ENCODE results near the gene CD6.

Gene CD6

GRCh38 chr11:60985991-60986915 lies 14.8 kb downstream of the CD6 start:
- DNase-seq (ENCODE audit: low spot score) = no peak

DNA sequence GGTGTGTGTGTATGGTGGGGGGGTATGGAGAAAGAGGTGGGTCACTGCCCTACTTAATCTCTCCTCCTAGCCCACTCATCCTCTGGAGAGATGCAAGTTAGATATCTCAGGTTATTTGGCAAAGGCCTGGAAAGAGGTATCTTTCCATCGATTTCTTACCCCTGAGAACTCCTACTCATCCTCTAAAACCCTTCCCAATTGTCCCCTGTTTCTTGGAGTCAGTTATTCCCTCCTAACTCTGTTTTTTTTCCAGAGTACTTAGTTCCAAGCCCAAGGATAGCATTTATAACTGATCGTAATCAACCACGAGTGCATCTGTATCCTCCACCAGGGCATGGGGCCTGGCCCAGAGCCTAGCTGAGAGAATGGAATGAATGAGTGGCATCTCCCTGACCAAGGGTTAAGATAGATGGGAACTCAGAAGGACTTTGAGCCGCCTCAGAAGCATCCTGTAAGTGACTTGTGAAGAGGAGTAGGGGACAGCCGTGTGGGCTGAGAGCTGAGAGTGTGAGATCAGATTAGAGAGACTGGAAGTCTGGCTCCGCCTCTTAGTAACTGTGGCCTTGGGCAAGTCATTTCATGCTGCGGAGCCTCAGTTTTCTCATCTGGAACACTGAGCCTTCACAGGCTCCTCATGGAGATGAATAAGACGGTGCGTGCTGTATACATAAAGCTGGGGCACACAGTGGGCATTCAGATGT lies 16.2 kb downstream of the CD6 start:
- no peak for DNase-seq (ENCODE audit: low spot score)

- no peak for DNase-seq (ENCODE audit: low spot score)
Measured at GRCh38 chr11:60988658-60989057, 17.2 kb downstream of the CD6 start.

DNA sequence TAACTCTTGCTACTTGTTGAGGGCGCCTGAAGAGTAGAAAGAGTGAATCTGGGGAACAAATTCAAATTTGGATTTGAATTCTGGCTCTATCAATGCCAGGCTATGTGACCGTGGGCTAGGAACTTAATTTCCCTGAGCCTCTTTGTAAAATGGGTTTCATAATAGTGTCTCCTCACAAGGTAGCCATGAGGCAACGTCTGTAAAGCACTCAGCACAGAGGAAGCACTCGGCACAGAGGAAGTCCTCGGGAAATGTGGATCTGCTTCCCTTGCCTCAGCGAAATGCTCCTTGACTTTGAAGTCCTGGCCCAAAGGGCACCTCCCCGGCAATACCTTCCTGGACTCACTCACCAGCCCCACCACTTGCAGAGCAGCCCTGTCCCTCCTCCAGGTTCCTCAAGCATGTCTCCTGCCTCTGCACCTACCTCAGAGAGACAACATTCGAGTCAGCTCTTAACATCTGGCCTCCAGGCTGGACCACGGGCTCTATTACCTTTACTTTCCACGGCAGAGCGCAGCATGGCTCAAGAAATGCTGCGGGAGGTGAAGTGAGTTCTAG lies 17.7 kb downstream of the CD6 start:
- no peak for DNase-seq (ENCODE audit: low spot score)

- no peak for DNase-seq (ENCODE audit: low spot score)
Measured at GRCh38 chr11:60991457-60991856, 20.0 kb downstream of the CD6 start.

- peak; percentile 31 for DNase-seq (ENCODE audit: low spot score)
Measured at GRCh38 chr11:60992842-60993409, 21.4 kb downstream of the CD6 start.

DNA sequence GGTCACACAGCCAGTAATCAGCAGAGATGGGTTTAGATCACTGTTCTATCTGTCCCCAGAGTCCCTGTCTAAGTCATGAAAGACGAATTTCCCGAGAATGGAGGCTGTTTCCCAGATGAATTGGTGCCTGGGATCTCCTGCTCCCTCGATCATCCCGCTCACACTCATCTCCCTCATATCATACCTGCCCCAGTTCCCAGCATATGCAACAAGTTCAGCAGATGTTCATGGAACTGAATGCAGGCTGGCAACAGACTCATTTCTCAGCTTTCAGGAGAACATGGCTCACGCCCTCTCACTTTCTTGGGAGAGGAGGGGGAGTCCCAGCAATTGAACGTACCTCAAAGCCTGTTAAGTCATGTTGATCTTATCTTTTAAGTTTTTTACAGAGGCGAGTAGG lies 22.1 kb downstream of the CD6 start:
- DNase-seq (ENCODE audit: low spot score) = no peak

- DNase-seq (ENCODE audit: low spot score) = no peak
Measured at GRCh38 chr11:60994541-60995080, 23.1 kb downstream of the CD6 start.

DNA sequence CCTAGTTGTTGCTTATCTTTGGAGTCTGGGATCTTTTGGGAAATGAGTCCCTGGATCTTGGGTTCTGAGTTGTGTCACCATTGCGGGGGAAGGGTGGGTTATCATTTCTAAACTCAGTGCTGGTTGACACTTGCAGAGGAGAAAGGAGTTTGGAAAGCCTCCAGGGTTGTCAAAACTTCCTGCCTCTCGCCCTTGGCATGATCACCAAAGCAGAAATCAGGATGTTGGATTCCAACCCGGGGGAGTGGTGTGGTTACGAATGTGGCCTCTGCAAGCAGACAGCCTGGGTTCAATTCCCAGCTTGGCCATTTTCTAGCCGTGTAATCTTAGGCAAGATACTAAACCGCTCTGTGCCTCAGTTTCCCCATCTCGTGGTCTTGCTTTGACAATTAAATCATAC lies 24.3 kb downstream of the CD6 start:
- no peak for DNase-seq (ENCODE audit: low spot score)

DNA sequence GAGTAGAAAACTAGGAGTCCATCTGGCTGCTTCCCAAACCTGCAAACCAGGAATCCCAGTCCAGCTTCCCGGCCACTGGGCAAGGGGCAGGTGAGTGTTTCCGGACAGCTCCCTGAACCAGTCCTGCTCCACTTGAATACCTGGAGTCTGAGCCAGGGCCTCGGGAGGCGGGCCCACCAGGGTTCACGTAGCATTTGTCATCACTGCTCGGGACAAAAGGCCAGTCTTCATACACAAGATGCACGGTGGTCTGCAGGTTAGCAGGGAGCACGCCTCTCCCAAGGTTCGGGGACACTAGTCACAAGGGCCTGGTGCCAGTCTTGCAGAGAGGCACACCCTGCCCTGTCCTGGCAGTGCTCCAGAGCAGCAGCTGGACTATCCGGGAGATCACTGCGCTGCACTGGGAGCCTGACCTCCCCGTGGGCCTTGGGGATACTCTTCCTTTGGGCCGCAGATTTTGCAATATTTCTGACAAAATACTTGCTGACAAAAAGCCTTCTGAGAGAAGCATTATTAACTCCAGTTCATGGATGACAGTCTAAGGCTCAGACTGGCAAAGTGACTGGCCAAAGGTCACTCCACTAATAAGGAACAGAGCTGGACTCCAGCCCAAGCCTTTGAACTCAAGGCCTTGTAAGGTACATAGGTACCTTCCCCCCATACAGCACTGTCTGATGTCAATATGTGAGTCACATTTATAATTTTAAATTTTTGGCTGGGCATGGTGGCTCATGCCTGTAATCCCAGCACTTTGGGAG lies 25.1 kb downstream of the CD6 start:
- DNase-seq (ENCODE audit: low spot score) = no peak

DNA sequence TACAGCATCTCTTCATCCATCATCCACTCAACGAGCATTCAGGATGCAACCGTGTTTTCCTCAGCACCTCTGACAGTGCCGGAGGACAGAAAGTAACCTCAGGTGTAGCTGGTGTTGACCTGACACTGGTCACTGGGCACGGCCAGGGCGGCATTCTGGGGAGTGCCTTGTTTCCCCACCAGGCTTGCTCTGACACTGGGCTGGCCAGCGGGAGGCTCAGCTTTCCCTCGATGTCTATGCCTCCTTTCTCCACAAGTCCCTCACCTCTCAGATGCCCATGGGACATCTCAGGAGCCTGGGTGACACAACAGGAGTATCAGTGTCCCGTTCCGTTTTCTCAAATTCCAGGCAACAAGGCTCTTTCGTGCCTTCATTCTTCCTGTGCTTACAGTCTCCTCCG lies 28.9 kb downstream of the CD6 start:
- no peak for DNase-seq (ENCODE audit: low spot score)

DNA sequence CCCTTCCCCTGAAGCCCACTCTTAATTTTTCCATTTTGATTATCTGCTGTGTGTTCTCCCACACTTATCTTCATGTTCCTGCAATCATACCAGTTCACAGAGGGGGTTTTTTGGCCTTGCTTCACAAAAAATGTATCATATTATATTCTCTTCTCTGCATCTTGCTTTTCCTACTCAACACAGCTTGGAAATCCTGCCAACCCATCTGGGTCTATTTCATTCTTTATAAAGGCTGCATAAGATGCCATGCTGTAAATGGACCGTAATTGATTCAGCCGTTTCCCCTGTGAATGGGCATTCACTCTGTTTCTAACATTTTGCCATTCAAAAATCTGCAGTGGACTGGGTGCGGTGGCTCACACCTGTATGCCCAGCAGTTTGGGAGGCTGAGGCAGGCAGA lies 30.5 kb downstream of the CD6 start:
- DNase-seq (ENCODE audit: low spot score) = no peak

DNA sequence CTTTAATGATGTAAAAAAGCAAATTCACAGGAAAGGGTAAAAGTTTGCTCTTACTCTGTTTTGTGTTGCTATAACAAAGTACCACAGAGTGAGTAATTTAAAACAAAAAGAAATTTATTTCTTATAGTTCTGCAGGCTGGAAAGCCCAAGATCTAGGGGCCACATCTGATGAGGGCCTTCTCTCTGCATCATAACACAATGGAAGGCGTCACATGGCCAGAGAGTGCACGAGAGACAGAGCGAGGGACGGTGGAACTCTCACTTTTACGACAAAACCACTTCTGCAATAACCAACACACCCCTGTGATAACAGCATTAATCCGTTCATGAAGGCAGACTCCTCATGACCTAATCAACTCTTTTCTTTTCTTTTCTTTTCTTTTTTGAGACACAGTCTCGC lies 31.1 kb downstream of the CD6 start:
- no peak for DNase-seq (ENCODE audit: low spot score)

- no peak for DNase-seq (ENCODE audit: low spot score)
Measured at GRCh38 chr11:61004180-61004611, 32.7 kb downstream of the CD6 start.

DNA sequence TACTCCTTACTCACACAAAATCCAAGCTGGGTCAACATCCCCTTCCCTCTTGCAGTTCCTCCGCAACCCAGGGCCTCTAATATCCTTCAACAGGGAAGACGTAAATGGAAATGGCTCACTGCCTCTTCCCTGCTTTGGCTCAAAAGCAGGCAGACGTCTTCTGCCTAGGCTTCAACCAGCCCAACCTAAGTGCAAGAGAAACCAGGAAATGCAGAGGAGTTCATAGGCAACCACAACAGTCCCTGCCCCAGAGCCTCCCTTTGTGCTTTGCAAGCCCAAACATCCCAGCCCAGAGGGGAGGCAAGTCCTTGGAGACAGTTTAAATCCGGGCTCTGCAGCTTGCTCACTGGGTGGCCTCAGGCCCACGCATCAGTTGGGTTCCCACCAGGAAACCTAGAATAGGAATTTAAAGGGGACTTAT lies 33.3 kb downstream of the CD6 start:
- no peak for DNase-seq (ENCODE audit: low spot score)

DNA sequence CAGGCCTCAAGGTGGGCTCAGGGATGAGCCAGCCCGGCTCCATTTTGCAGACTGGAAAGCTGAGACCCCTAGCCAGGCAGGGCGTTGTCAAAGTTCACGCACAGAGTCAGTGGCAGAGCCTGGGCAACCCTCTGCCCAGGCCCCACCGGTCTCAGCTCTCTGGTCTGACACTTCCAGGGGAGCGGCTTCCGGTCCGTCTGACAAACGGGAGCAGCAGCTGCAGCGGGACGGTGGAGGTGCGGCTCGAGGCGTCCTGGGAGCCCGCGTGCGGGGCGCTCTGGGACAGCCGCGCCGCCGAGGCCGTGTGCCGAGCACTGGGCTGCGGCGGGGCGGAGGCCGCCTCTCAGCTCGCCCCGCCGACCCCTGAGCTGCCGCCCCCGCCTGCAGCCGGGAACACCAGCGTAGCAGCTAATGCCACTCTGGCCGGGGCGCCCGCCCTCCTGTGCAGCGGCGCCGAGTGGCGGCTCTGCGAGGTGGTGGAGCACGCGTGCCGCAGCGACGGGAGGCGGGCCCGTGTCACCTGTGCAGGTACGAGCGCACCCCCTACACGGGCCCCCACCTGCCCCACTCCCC lies 36.0 kb downstream of the CD6 start:
- DNase-seq (ENCODE audit: low spot score) = no peak

GRCh38 chr11:61007956-61008896 lies 36.7 kb downstream of the CD6 start:
- DNase-seq (ENCODE audit: low spot score) = no peak

GRCh38 chr11:61008971-61009370 lies 37.5 kb downstream of the CD6 start:
- no peak for DNase-seq (ENCODE audit: low spot score)

DNA sequence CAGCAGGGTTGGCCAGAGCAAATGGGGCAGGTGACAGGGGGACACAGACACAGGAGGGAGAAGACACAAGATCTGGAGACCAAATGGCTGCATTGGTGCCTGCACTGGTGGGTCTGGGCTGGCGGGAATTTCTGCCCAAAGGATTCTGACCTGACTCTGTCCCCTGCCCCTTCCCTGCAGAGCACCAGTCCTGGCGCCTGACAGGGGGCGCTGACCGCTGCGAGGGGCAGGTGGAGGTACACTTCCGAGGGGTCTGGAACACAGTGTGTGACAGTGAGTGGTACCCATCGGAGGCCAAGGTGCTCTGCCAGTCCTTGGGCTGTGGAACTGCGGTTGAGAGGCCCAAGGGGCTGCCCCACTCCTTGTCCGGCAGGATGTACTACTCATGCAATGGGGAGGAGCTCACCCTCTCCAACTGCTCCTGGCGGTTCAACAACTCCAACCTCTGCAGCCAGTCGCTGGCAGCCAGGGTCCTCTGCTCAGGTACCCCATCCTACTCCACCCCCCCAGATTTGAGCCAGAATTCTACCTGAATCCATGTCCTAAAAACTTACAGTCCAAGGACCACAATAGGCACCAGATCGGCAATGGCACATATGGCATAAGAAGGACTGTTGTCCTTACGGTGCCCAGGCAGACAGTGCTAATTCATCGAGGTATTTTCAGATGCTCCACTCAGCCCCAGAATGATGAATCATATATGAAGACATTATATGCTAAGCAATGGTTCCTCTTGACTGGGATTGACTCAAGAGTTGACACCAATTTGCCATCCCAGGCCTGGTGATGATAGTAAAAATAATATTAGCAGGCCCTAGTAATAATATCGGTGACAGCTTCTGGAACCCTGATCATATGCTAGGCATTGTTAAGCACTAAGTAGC lies 38.2 kb downstream of the CD6 start:
- DNase-seq (ENCODE audit: low spot score) = no peak
